Measurements from ENCODE around the gene ITSN1.

Gene ITSN1

GRCh38 chr21:33836408-33836807 is 194.1 kb downstream of the ITSN1 start:
- no peak for TF ChIP-seq CTCF (IDR thresholded peaks at IDR 0.05; ENCODE audit: control insufficient read depth, extremely low read depth, insufficient read depth)
- H3K4me3 ChIP-seq (ENCODE audit: low read depth, low read length) = no peak overlapping the region
- no peak for DNase-seq (ENCODE audit: low read depth)

GRCh38 chr21:33839167-33839716 is 196.9 kb downstream of the ITSN1 start:
- no peak overlapping the region for H3K4me3 ChIP-seq (ENCODE audit: low read depth, low read length)
- DNase-seq (ENCODE audit: low read depth) = no peak
- TF ChIP-seq CTCF (IDR thresholded peaks at IDR 0.05; ENCODE audit: control insufficient read depth, extremely low read depth, insufficient read depth) = no peak

GRCh38 chr21:33839806-33840205 is 197.5 kb downstream of the ITSN1 start:
- DNase-seq (ENCODE audit: low read depth) = no peak
- TF ChIP-seq CTCF (IDR thresholded peaks at IDR 0.05; ENCODE audit: control insufficient read depth, extremely low read depth, insufficient read depth) = no peak

GRCh38 chr21:33840771-33841170 is 198.5 kb downstream of the ITSN1 start:
- no peak for DNase-seq (ENCODE audit: low read depth)
- TF ChIP-seq CTCF (IDR thresholded peaks at IDR 0.05; ENCODE audit: control insufficient read depth, extremely low read depth, insufficient read depth) = no peak
- H3K4me3 ChIP-seq (ENCODE audit: low read depth, low read length) = no peak overlapping the region

More at GRCh38 chr21:33839806-33840205, 197.5 kb downstream of the ITSN1 start:
- no peak overlapping the region for H3K4me3 ChIP-seq (ENCODE audit: low read depth, low read length)

GRCh38 chr21:33841561-33841960 is 199.3 kb downstream of the ITSN1 start:
- no peak for TF ChIP-seq CTCF (IDR thresholded peaks at IDR 0.05; ENCODE audit: control insufficient read depth, extremely low read depth, insufficient read depth)
- no peak overlapping the region for H3K4me3 ChIP-seq (ENCODE audit: low read depth, low read length)
- no peak for DNase-seq (ENCODE audit: low read depth)

- DNase-seq (ENCODE audit: low read depth) = no peak
- no peak for TF ChIP-seq CTCF (IDR thresholded peaks at IDR 0.05; ENCODE audit: control insufficient read depth, extremely low read depth, insufficient read depth)
- no peak overlapping the region for H3K4me3 ChIP-seq (ENCODE audit: low read depth, low read length)
These were observed 200.9 kb downstream of the ITSN1 start for GRCh38 chr21:33843216-33843615.

All from LNCaP clone FGC (cell line).